ENCODE data around the gene TLE4.

The TLE4 gene

GRCh38 chr9:79617395-79617794, 45.6 kb downstream of the TLE4 start:
- TF ChIP-seq CTCF (IDR thresholded peaks at IDR 0.05; ENCODE audit: low read depth, low read length), result no peak
- H3K4me3 ChIP-seq (ENCODE audit: low read depth, low read length), result no peak overlapping the region

DNA sequence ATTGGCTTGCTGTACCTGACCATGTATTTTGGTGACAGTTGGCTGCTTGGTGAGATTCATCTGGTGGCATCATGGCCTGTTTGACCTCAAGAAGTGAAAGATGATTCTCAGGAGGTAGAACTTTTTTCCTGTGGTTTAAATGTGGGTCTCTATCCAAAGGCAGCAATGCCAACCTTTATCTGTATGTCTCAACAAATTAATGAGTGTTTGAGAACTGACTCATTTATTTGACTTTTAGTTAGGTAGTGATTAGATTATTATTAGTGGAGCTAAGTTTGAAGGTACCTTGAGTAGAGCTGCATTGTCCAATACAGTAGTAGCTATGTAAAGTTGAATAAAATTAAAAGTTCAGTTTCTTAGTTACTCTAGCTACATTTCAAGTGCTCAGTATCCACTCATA, 48.2 kb downstream of the TLE4 start:
- TF ChIP-seq CTCF (IDR thresholded peaks at IDR 0.05; ENCODE audit: low read depth, low read length), result no peak
- H3K4me3 ChIP-seq (ENCODE audit: low read depth, low read length), result no peak overlapping the region

DNA sequence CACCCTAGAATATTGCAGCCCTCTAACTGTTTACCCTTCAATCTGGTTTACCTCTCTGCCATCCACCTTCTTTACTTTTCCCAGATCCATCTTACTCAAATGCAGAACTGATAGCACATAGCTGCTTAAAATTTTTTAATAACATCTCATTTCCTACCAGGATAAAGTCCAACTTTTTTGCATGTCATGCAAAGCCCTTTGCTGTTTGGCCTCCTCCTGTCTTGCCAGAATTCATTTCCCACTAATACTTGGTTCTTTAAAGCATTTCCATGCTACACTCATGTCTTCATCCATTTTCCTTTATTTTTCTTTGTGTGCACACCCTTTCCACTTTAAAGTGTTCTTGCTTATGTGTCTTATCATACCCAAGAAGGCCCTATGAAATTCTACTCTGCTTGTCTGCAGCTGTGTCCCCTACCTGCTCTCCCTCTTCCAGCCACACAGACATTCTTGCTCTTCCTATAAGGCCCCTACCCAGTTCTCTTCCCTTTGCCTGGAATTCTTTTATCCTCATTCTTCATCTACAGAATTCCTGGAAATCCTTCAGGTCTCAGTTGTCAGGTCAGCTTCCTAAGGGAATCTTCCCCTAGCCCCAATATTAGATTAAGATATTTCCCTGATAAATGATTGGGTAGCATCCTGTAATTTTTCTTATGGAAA, 50.3 kb downstream of the TLE4 start:
- TF ChIP-seq CTCF (IDR thresholded peaks at IDR 0.05; ENCODE audit: low read depth, low read length), result no peak
- no peak overlapping the region for H3K4me3 ChIP-seq (ENCODE audit: low read depth, low read length)

GRCh38 chr9:79623799-79624721, 52.3 kb downstream of the TLE4 start:
- no peak overlapping the region for H3K4me3 ChIP-seq (ENCODE audit: low read depth, low read length)
- TF ChIP-seq CTCF (IDR thresholded peaks at IDR 0.05; ENCODE audit: low read depth, low read length), result no peak

GRCh38 chr9:79629721-79630120, 58.0 kb downstream of the TLE4 start:
- no peak overlapping the region for H3K4me3 ChIP-seq (ENCODE audit: low read depth, low read length)
- no peak for TF ChIP-seq CTCF (IDR thresholded peaks at IDR 0.05; ENCODE audit: low read depth, low read length)

GRCh38 chr9:79630521-79631403, 59.0 kb downstream of the TLE4 start:
- H3K4me3 ChIP-seq (ENCODE audit: low read depth, low read length), result no peak overlapping the region
- no peak for TF ChIP-seq CTCF (IDR thresholded peaks at IDR 0.05; ENCODE audit: low read depth, low read length)
